GM19324 (cell line): Measurements from ENCODE around the gene MGMT.

Source experiments
- ATAC-seq: cut with Tn5 transposase; IDR thresholded peaks from one replicate; pipeline ENCODE4 v1.9.1; 2021; ENCODE audit warnings: mild to moderate bottlenecking, moderate library complexity; ENCODE audit not compliant: unreplicated experiment, low FRiP score

The MGMT gene

GRCh38 chr10:129516846-129517679 lies 50.0 kb downstream of the MGMT start:
- ATAC-seq = no peak

- ATAC-seq = no peak
These were observed 50.6 kb downstream of the MGMT start for GRCh38 chr10:129517680-129518057.

GRCh38 chr10:129518793-129519192 lies 51.8 kb downstream of the MGMT start:
- no peak for ATAC-seq

- ATAC-seq = no peak
These were observed 53.5 kb downstream of the MGMT start for GRCh38 chr10:129520440-129521080.

GRCh38 chr10:129521161-129522025 lies 54.4 kb downstream of the MGMT start:
- no peak for ATAC-seq

- no peak for ATAC-seq
These were observed 55.1 kb downstream of the MGMT start for GRCh38 chr10:129522041-129522585.

GRCh38 chr10:129523031-129523722 lies 56.1 kb downstream of the MGMT start:
- ATAC-seq = no peak

GRCh38 chr10:129523723-129524316 lies 56.8 kb downstream of the MGMT start:
- no peak for ATAC-seq

- ATAC-seq = no peak
These were observed 57.9 kb downstream of the MGMT start for GRCh38 chr10:129524936-129525335.

- ATAC-seq = no peak
These were observed 58.4 kb downstream of the MGMT start for GRCh38 chr10:129525401-129525801.

GRCh38 chr10:129526943-129527342 lies 59.9 kb downstream of the MGMT start:
- ATAC-seq = no peak

- no peak for ATAC-seq
These were observed 61.4 kb downstream of the MGMT start for GRCh38 chr10:129528376-129528978.

- no peak for ATAC-seq
These were observed 63.5 kb downstream of the MGMT start for GRCh38 chr10:129530581-129530980.

GRCh38 chr10:129531195-129531968 lies 64.3 kb downstream of the MGMT start:
- no peak for ATAC-seq

GRCh38 chr10:129531969-129532660 lies 65.1 kb downstream of the MGMT start:
- ATAC-seq = no peak

- no peak for ATAC-seq
These were observed 65.8 kb downstream of the MGMT start for GRCh38 chr10:129532838-129533237.

GRCh38 chr10:129533281-129533680 lies 66.2 kb downstream of the MGMT start:
- ATAC-seq = no peak

GRCh38 chr10:129534826-129535225 lies 67.8 kb downstream of the MGMT start:
- no peak for ATAC-seq
